ENCODE measurements around the gene ZDHHC14.

GRCh38 chr6:157525918-157526425 lies 145.0 kb downstream of the ZDHHC14 start:
- TF ChIP-seq CTCF (IDR thresholded peaks at IDR 0.05) (no peak), POLR2A (IDR thresholded peaks at IDR 0.05) (no peak)

Data from Peyer's patch (tissue), 4 donors.